Progenitor cell of endocrine pancreas (in vitro differentiated cells): Measurements from ENCODE around the gene GRAMD1B. TPM values are rescaled to one million over a fixed set of nuclear protein-coding genes. Genes with fewer than 3 reads are reported as not detected.
A peak's percentile ranks its signal among the peaks of the same experiment; 100 is the strongest.

Experiments used
- DNase-seq: peaks from one replicate; pipeline ENCODE4 v3.0.0; 2021; ENCODE audit warnings: low spot score; ENCODE audit not compliant: unreplicated experiment
- H3K27ac Mint-ChIP-seq: 2 replicates; pipeline ENCODE4 v1.8.0; 2021; ENCODE audit warnings: mild to moderate bottlenecking, moderate library complexity, mixed read lengths
- H3K27me3 Mint-ChIP-seq: 2 replicates; pipeline ENCODE4 v1.8.0; 2021; ENCODE audit warnings: mixed read lengths
- H3K36me3 Mint-ChIP-seq: 2 replicates; pipeline ENCODE4 v1.8.0; 2022; ENCODE audit warnings: mixed read lengths; ENCODE audit not compliant: insufficient read depth
- H3K4me1 Mint-ChIP-seq: 2 replicates; pipeline ENCODE4 v1.8.0; 2021; ENCODE audit warnings: low read depth, mixed read lengths
- H3K4me3 Mint-ChIP-seq: 2 replicates; pipeline ENCODE4 v1.8.0; 2021; ENCODE audit warnings: low read depth, mild to moderate bottlenecking, moderate library complexity, mixed read lengths
- H3K9me3 Mint-ChIP-seq: 2 replicates; pipeline ENCODE4 v1.8.0; 2021; ENCODE audit warnings: low read depth, mixed read lengths
- CTCF ChIP-seq: fragments of 200-600 bp; sonication (generic); IDR thresholded peaks from one replicate; pipeline ENCODE4 v1.5.0; 2021; ENCODE audit warnings: antibody characterized with exemption, mild to moderate bottlenecking; ENCODE audit not compliant: unreplicated experiment
- total RNA-seq: library from RNA; stranded (reverse); gene quantifications from 2 replicates; pipeline ENCODE4 v1.2.1, GENCODE V29; 2021

GRAMD1B gene
- total RNA-seq, 1 donor from 2014 or later = 4.5 TPM

DNA sequence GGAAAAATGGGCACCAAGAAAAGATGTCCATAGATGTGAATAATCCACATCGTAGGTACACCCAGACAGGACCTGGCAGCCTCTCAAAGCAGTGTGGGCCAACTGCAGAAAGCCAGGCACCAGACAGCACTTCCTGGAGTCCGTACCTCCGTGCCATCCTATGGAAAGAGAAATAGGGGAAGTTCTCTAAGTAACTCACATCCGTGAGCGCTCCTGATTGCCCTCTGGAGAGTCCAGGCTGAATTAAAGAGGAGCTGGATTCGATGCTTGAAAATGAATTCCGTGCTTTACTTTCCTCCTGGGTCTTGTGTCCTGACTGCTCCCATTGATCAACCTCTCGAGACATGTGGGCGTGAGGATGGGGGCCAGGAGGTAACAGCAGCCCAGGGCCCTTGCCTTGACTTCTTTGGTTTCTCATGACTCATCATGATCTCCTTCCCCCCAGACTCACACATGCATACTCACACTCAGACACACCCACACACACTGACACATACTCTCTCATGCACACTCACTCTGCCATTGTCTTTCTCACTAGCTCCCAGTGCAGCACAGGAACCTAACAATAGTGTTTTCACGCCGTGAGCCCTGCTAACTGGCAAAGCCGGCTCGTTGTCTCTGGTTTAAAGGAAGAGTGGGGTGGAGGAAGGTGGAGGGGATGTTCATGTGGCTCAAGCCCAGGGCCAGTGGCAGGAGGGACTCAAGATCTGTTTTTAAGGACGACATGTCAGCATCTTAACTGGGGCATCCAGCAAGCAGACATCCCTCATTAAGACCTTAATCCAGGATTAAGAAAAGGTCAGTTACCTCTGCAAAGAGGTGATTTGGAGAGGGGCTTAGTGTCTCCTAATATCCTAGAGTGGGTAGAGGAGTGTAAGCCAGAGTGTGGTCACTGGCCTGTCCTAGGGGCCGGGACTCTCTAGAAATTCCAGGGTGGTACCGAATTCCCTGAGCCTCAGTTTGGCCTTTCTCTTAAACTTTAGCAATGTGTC lies 120.2 kb downstream of the GRAMD1B start:
- no peaks in the 10 kb centered on the region for H3K9me3 Mint-ChIP-seq
- H3K27ac Mint-ChIP-seq = no peak overlapping the region
- no peak for TF ChIP-seq CTCF
- no peak for DNase-seq
- H3K4me1 Mint-ChIP-seq = peaks cover 5% of the 10 kb centered on the region
- no peak overlapping the region for H3K4me3 Mint-ChIP-seq
- H3K27me3 Mint-ChIP-seq = peaks cover 10% of the 10 kb centered on the region
- no peaks in the 10 kb centered on the region for H3K36me3 Mint-ChIP-seq

GRCh38 chr11:123551079-123551478 lies 121.0 kb downstream of the GRAMD1B start:
- H3K27me3 Mint-ChIP-seq = peaks cover 10% of the 10 kb centered on the region
- H3K4me3 Mint-ChIP-seq = no peak overlapping the region
- H3K4me1 Mint-ChIP-seq = no peaks in the 10 kb centered on the region
- H3K36me3 Mint-ChIP-seq = no peaks in the 10 kb centered on the region
- no peak for DNase-seq
- TF ChIP-seq CTCF = no peak
- no peaks in the 10 kb centered on the region for H3K9me3 Mint-ChIP-seq
- H3K27ac Mint-ChIP-seq = no peak overlapping the region

GRCh38 chr11:123556633-123557032 lies 126.6 kb downstream of the GRAMD1B start:
- Mint-ChIP-seq H3K9me3 (no peaks in the 10 kb centered on the region), H3K27ac (no peak overlapping the region), H3K4me1 (peaks cover 13% of the 10 kb centered on the region), H3K27me3 (peaks cover 9% of the 10 kb centered on the region), H3K4me3 (no peak overlapping the region), H3K36me3 (no peaks in the 10 kb centered on the region)
- no peak for DNase-seq
- TF ChIP-seq CTCF = no peak

GRCh38 chr11:123558536-123559315 lies 128.7 kb downstream of the GRAMD1B start:
- DNase-seq = no peak
- no peaks in the 10 kb centered on the region for H3K9me3 Mint-ChIP-seq
- H3K27ac Mint-ChIP-seq = no peak overlapping the region
- H3K27me3 Mint-ChIP-seq = peaks cover 6% of the 10 kb centered on the region
- peaks cover 15% of the 10 kb centered on the region for H3K4me1 Mint-ChIP-seq
- H3K4me3 Mint-ChIP-seq = no peak overlapping the region
- TF ChIP-seq CTCF = no peak
- no peaks in the 10 kb centered on the region for H3K36me3 Mint-ChIP-seq

GRCh38 chr11:123559523-123559955 lies 129.5 kb downstream of the GRAMD1B start:
- H3K4me3 Mint-ChIP-seq = peak overlapping the region; percentile 72
- TF ChIP-seq CTCF = peak; percentile 26
- H3K36me3 Mint-ChIP-seq = no peaks in the 10 kb centered on the region
- no peak overlapping the region for H3K27ac Mint-ChIP-seq
- H3K4me1 Mint-ChIP-seq = peaks cover 15% of the 10 kb centered on the region
- no peaks in the 10 kb centered on the region for H3K9me3 Mint-ChIP-seq
- DNase-seq = no peak
- peaks cover 6% of the 10 kb centered on the region for H3K27me3 Mint-ChIP-seq
